ENCODE measurements around the gene DDC.

DNA sequence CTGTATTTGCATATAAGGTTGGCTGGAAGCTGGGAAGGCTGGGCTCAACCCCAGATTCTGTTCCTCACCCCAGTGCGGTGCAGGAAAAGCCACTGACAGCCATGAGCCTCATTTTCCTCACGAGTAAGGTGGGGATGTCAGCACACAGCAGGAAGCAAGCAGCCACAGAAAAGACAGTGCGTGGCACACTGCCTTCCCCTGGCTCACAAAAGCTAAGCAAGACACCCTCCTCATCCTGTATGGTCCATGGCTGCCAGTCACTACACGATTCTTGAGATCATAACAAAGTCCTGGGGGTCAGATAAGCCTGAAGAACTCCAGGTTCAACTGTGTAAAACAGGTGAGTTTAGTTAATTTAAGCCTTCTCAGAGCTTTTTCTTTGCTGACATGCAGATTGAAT lies 28.9 kb upstream of the DDC start:
- TF ChIP-seq, protein P1, sequence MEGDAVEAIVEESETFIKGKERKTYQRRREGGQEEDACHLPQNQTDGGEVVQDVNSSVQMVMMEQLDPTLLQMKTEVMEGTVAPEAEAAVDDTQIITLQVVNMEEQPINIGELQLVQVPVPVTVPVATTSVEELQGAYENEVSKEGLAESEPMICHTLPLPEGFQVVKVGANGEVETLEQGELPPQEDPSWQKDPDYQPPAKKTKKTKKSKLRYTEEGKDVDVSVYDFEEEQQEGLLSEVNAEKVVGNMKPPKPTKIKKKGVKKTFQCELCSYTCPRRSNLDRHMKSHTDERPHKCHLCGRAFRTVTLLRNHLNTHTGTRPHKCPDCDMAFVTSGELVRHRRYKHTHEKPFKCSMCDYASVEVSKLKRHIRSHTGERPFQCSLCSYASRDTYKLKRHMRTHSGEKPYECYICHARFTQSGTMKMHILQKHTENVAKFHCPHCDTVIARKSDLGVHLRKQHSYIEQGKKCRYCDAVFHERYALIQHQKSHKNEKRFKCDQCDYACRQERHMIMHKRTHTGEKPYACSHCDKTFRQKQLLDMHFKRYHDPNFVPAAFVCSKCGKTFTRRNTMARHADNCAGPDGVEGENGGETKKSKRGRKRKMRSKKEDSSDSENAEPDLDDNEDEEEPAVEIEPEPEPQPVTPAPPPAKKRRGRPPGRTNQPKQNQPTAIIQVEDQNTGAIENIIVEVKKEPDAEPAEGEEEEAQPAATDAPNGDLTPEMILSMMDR (conservative IDR thresholded peaks at IDR 0.05) = no peak
- TF ChIP-seq EZH2 (IDR thresholded peaks at IDR 0.05; ENCODE audit: low read depth) = no peak

Data from PC-9 (cell line).